Transverse colon (tissue), 4 donors: Measurements from ENCODE around the gene KCNMB1.

Source experiments
- POLR2AphosphoS5 ChIP-seq, 3 donors: sonication (generic); formaldehyde crosslinking; IDR thresholded peaks; one replicate each; pipeline ENCODE4 v1.6.1; 2016; ENCODE audit warnings: antibody characterized with exemption in 3 of 3
- TF ChIP-seq, protein P1 (sequence below), 5 experiments: fragments of 200-600 bp in 3 of 5; fragments of 450-650 bp in 2 of 5; sonication (generic) in 3 of 5; IDR thresholded peaks; 1 replicate in 2 of 5; 2 replicates in 3 of 5; pipeline ENCODE4 v1.5.1; 2016 to 2017; ENCODE audit warnings: antibody characterized with exemption in 5 of 5, inconsistent platforms in 3 of 5, mild to moderate bottlenecking in 2 of 5, moderate library complexity in 1 of 5

DNA sequence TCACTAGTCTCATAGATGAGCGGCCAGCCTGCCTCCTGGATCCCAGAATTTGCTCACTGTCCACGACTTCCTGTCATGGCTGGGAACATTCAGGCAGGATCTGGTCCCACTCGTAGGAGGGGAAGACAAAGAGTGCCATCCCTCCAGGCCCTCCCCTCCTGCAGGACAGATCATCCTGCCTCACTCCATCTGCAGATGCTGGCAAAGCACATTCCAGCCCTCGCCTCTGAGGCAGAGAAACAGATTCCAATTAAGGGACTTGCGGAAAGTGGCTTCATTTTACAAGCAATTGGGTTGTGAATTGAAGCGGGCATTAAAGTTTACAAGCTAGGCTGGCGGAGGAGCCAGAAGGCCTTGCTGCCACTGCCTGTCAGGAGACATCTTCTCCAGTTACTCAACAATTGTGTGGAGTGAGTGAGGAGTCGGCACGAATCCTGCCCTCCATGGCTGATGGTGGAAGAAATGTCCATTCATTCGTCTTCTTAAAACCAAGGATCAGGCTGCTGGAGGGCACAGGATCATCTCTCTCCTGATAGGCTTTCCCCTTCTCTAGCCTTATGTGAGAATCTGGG, 41.8 kb upstream of the KCNMB1 start:
- no peak for TF ChIP-seq POLR2AphosphoS5 (IDR thresholded peaks at IDR 0.05)
- TF ChIP-seq, protein P1, sequence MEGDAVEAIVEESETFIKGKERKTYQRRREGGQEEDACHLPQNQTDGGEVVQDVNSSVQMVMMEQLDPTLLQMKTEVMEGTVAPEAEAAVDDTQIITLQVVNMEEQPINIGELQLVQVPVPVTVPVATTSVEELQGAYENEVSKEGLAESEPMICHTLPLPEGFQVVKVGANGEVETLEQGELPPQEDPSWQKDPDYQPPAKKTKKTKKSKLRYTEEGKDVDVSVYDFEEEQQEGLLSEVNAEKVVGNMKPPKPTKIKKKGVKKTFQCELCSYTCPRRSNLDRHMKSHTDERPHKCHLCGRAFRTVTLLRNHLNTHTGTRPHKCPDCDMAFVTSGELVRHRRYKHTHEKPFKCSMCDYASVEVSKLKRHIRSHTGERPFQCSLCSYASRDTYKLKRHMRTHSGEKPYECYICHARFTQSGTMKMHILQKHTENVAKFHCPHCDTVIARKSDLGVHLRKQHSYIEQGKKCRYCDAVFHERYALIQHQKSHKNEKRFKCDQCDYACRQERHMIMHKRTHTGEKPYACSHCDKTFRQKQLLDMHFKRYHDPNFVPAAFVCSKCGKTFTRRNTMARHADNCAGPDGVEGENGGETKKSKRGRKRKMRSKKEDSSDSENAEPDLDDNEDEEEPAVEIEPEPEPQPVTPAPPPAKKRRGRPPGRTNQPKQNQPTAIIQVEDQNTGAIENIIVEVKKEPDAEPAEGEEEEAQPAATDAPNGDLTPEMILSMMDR (IDR thresholded peaks at IDR 0.05), result no peak
